Measurements from ENCODE around the gene TFF3. TPM values are rescaled to one million over a fixed set of nuclear protein-coding genes. Genes with fewer than 3 reads are reported as not detected.

TFF3 gene
- polyA plus RNA-seq, 1 donor from 2014 or later = not detected

DNA sequence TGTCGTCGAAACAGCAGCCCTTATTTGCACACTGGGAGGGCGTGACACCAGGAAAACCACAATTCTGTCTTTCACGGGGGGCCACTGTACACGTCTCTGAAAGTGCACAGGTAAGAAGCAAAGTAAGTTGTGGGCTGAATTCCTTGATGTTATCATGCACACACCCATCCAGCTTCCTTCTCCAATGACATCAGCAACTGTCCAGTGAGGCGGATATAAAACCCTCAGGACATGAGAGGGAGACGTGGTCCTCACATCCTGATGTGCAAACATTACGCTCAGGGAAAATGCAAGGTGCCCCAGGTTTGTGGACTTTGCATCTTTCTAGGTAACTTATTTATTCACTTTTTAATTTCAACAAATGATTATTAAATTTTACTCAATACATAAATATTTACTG lies 48.1 kb upstream of the TFF3 start:
- Histone ChIP-seq H3K27ac (ENCODE audit: low read length) (no peak overlapping the region), H3K27me3 (ENCODE audit: insufficient read depth, low read depth, low read length) (no peaks in the 10 kb centered on the region), H3K9me2 (ENCODE audit: insufficient read depth, low read length) (no peaks in the 10 kb centered on the region), H4K20me1 (ENCODE audit: insufficient read depth) (no peaks in the 10 kb centered on the region), H3K79me2 (replicated peaks; ENCODE audit: insufficient read depth, low read length) (no peaks in the 10 kb centered on the region), H3K9me3 (ENCODE audit: low read length) (no peaks in the 10 kb centered on the region), H3K4me2 (ENCODE audit: low read length) (no peak overlapping the region), H3K36me3 (ENCODE audit: insufficient read depth, low read length) (no peaks in the 10 kb centered on the region), H3F3A (ENCODE audit: insufficient read depth, low read length, poor library complexity, severe bottlenecking) (no peaks in the 10 kb centered on the region), H3K9ac (ENCODE audit: low read length) (no peak overlapping the region), H2AFZ (ENCODE audit: low read depth, low read length) (no peak overlapping the region), H3K4me3 (ENCODE audit: low read length) (no peak overlapping the region)
- TF ChIP-seq MXI1 (conservative IDR thresholded peaks at IDR 0.05; ENCODE audit: poor library complexity, severe bottlenecking) = no peak
- no peak for TF ChIP-seq POLR2AphosphoS5 (IDR thresholded peaks at IDR 0.05)
- TF ChIP-seq RAD21 (conservative IDR thresholded peaks at IDR 0.05) = no peak
- TF ChIP-seq, protein P1, sequence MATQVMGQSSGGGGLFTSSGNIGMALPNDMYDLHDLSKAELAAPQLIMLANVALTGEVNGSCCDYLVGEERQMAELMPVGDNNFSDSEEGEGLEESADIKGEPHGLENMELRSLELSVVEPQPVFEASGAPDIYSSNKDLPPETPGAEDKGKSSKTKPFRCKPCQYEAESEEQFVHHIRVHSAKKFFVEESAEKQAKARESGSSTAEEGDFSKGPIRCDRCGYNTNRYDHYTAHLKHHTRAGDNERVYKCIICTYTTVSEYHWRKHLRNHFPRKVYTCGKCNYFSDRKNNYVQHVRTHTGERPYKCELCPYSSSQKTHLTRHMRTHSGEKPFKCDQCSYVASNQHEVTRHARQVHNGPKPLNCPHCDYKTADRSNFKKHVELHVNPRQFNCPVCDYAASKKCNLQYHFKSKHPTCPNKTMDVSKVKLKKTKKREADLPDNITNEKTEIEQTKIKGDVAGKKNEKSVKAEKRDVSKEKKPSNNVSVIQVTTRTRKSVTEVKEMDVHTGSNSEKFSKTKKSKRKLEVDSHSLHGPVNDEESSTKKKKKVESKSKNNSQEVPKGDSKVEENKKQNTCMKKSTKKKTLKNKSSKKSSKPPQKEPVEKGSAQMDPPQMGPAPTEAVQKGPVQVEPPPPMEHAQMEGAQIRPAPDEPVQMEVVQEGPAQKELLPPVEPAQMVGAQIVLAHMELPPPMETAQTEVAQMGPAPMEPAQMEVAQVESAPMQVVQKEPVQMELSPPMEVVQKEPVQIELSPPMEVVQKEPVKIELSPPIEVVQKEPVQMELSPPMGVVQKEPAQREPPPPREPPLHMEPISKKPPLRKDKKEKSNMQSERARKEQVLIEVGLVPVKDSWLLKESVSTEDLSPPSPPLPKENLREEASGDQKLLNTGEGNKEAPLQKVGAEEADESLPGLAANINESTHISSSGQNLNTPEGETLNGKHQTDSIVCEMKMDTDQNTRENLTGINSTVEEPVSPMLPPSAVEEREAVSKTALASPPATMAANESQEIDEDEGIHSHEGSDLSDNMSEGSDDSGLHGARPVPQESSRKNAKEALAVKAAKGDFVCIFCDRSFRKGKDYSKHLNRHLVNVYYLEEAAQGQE (IDR thresholded peaks at IDR 0.05; ENCODE audit: borderline replicate concordance) = no peak
- TF ChIP-seq EP300 (conservative IDR thresholded peaks at IDR 0.05; ENCODE audit: poor library complexity, severe bottlenecking) = no peak
- TF ChIP-seq, protein P2, sequence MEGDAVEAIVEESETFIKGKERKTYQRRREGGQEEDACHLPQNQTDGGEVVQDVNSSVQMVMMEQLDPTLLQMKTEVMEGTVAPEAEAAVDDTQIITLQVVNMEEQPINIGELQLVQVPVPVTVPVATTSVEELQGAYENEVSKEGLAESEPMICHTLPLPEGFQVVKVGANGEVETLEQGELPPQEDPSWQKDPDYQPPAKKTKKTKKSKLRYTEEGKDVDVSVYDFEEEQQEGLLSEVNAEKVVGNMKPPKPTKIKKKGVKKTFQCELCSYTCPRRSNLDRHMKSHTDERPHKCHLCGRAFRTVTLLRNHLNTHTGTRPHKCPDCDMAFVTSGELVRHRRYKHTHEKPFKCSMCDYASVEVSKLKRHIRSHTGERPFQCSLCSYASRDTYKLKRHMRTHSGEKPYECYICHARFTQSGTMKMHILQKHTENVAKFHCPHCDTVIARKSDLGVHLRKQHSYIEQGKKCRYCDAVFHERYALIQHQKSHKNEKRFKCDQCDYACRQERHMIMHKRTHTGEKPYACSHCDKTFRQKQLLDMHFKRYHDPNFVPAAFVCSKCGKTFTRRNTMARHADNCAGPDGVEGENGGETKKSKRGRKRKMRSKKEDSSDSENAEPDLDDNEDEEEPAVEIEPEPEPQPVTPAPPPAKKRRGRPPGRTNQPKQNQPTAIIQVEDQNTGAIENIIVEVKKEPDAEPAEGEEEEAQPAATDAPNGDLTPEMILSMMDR (IDR thresholded peaks at IDR 0.05; ENCODE audit: poor library complexity, severe bottlenecking) = no peak
- TF ChIP-seq SMC3 (conservative IDR thresholded peaks at IDR 0.05; ENCODE audit: poor library complexity) = no peak

DNA sequence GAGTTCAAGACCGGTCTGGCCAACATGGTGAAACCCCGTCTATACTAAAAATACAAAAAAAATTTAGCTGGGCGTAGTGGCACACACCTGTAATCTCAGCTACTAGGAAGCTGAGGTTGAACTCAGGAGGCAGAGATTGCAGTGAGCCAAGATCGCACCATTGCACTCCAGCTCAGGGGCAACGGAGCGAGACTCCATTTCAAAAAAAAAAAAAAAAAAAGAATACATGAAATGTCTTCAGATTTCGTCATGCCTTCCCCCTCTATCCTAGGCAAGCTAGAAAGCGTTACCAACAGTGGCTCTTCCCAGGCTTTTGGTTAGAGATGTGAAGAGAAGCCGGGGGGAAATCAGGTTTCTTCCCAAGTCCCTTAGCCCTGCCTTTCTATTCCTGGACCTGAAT lies 47.5 kb upstream of the TFF3 start:
- no peak for TF ChIP-seq SMC3 (conservative IDR thresholded peaks at IDR 0.05; ENCODE audit: poor library complexity)
- TF ChIP-seq TAF1 (IDR thresholded peaks at IDR 0.05; ENCODE audit: low read depth) = no peak
- no peak for TF ChIP-seq POLR2AphosphoS5 (IDR thresholded peaks at IDR 0.05)
- TF ChIP-seq, protein P2 (IDR thresholded peaks at IDR 0.05; ENCODE audit: poor library complexity, severe bottlenecking) = no peak
- no peak for TF ChIP-seq EP300 (conservative IDR thresholded peaks at IDR 0.05; ENCODE audit: poor library complexity, severe bottlenecking)
- TF ChIP-seq RAD21 (conservative IDR thresholded peaks at IDR 0.05) = no peak
- no peak for TF ChIP-seq EZH2 (IDR thresholded peaks at IDR 0.05; ENCODE audit: borderline replicate concordance, insufficient read depth, low read length, poor library complexity, severe bottlenecking)
- no peak for TF ChIP-seq MXI1 (conservative IDR thresholded peaks at IDR 0.05; ENCODE audit: poor library complexity, severe bottlenecking)
- TF ChIP-seq, protein P1 (IDR thresholded peaks at IDR 0.05; ENCODE audit: borderline replicate concordance) = no peak
- Histone ChIP-seq H3K27ac (ENCODE audit: low read length) (no peak overlapping the region), H3K4me2 (ENCODE audit: low read length) (no peak overlapping the region), H3K9me3 (ENCODE audit: low read length) (no peaks in the 10 kb centered on the region), H3K4me3 (ENCODE audit: low read length) (no peak overlapping the region), H3K36me3 (ENCODE audit: insufficient read depth, low read length) (no peaks in the 10 kb centered on the region), H3K27me3 (ENCODE audit: insufficient read depth, low read depth, low read length) (no peaks in the 10 kb centered on the region), H3K9ac (ENCODE audit: low read length) (no peak overlapping the region), H3K79me2 (replicated peaks; ENCODE audit: insufficient read depth, low read length) (no peaks in the 10 kb centered on the region), H4K20me1 (ENCODE audit: insufficient read depth) (no peaks in the 10 kb centered on the region), H2AFZ (ENCODE audit: low read depth, low read length) (no peak overlapping the region), H3K9me2 (ENCODE audit: insufficient read depth, low read length) (no peaks in the 10 kb centered on the region), H3F3A (ENCODE audit: insufficient read depth, low read length, poor library complexity, severe bottlenecking) (no peaks in the 10 kb centered on the region)

Measured in neural cell (in vitro differentiated cells).